GM19035 (cell line): Measurements from ENCODE around the gene RAB42.
"Not testable (repeated sequence)": the region's sequence is repeated elsewhere in the genome, so short reads cannot be mapped to it uniquely, and the experiment has no call there.

ENCODE experiments used
- ATAC-seq: cut with Tn5 transposase; IDR thresholded peaks from one replicate; pipeline ENCODE4 v1.9.1; 2021; ENCODE audit not compliant: unreplicated experiment

Gene RAB42

GRCh38 chr1:28582248-28582615 is 9.8 kb upstream of the RAB42 start:
- no peak for ATAC-seq

GRCh38 chr1:28586585-28587391 is 5.3 kb upstream of the RAB42 start:
- ATAC-seq, result not testable (repeated sequence)

- ATAC-seq, result no peak
These were observed 431 bp downstream of the RAB42 start for GRCh38 chr1:28592321-28593071.

- ATAC-seq, result not testable (repeated sequence)
These were observed 1.9 kb downstream of the RAB42 start for GRCh38 chr1:28593988-28594356.

GRCh38 chr1:28594686-28595411 is 2.8 kb downstream of the RAB42 start:
- not testable (repeated sequence) for ATAC-seq

GRCh38 chr1:28595412-28596191 is 3.5 kb downstream of the RAB42 start:
- ATAC-seq, result no peak

- ATAC-seq, result not testable (repeated sequence)
These were observed 4.2 kb downstream of the RAB42 start for GRCh38 chr1:28596276-28596675.

- no peak for ATAC-seq
These were observed 9.6 kb downstream of the RAB42 start for GRCh38 chr1:28601696-28602095.

- ATAC-seq, result no peak
These were observed 10.7 kb downstream of the RAB42 start for GRCh38 chr1:28602536-28603439.

GRCh38 chr1:28604411-28604810 is 12.3 kb downstream of the RAB42 start:
- ATAC-seq, result no peak

- ATAC-seq, result no peak
These were observed 12.9 kb downstream of the RAB42 start for GRCh38 chr1:28604962-28605361.

- ATAC-seq, result no peak
These were observed 14.7 kb downstream of the RAB42 start for GRCh38 chr1:28606771-28607170.

- no peak for ATAC-seq
These were observed 21.1 kb downstream of the RAB42 start for GRCh38 chr1:28613175-28613574.

GRCh38 chr1:28631713-28632112 is 39.6 kb downstream of the RAB42 start:
- ATAC-seq, result no peak

GRCh38 chr1:28632560-28632959 is 40.5 kb downstream of the RAB42 start:
- ATAC-seq, result no peak

- ATAC-seq, result no peak
These were observed 48.7 kb downstream of the RAB42 start for GRCh38 chr1:28640766-28641165.

- ATAC-seq, result peak; percentile 32
These were observed 50.2 kb downstream of the RAB42 start for GRCh38 chr1:28642056-28642846.

GRCh38 chr1:28642847-28643635 is 51.0 kb downstream of the RAB42 start, which contains the start of gene TAF12:
TSS of gene TAF12 (minus strand) at chr1:28643067. CDS start at chr1:28622081, 20,986 bp downstream.
- peak; percentile 81 for ATAC-seq
